Measurements from ENCODE around the gene SLC16A7.

Gene SLC16A7

GRCh38 chr12:59672273-59672672 lies 76.4 kb downstream of the SLC16A7 start:
- no peak for DNase-seq

GRCh38 chr12:59675461-59675860 lies 79.6 kb downstream of the SLC16A7 start:
- DNase-seq, result no peak

- DNase-seq, result no peak
Measured at GRCh38 chr12:59677857-59678256, 82.0 kb downstream of the SLC16A7 start.

- no peak for DNase-seq
Measured at GRCh38 chr12:59678759-59679411, 83.1 kb downstream of the SLC16A7 start.

GRCh38 chr12:59689776-59690175 lies 93.9 kb downstream of the SLC16A7 start:
- DNase-seq, result no peak

- DNase-seq, result no peak
Measured at GRCh38 chr12:59695379-59695778, 99.5 kb downstream of the SLC16A7 start.

GRCh38 chr12:59698600-59698999 lies 102.8 kb downstream of the SLC16A7 start:
- DNase-seq, result no peak

GRCh38 chr12:59699421-59700152 lies 103.8 kb downstream of the SLC16A7 start:
- no peak for DNase-seq

- DNase-seq, result no peak
Measured at GRCh38 chr12:59700153-59700450, 104.3 kb downstream of the SLC16A7 start.

GRCh38 chr12:59708064-59708463 lies 112.2 kb downstream of the SLC16A7 start:
- DNase-seq, result no peak

GRCh38 chr12:59708484-59708883 lies 112.7 kb downstream of the SLC16A7 start:
- no peak for DNase-seq

- DNase-seq, result no peak
Measured at GRCh38 chr12:59710004-59710628, 114.3 kb downstream of the SLC16A7 start.

- DNase-seq, result no peak
Measured at GRCh38 chr12:59710964-59711363, 115.1 kb downstream of the SLC16A7 start.

- no peak for DNase-seq
Measured at GRCh38 chr12:59715434-59715833, 119.6 kb downstream of the SLC16A7 start.

- no peak for DNase-seq
Measured at GRCh38 chr12:59716043-59716442, 120.2 kb downstream of the SLC16A7 start.

- DNase-seq, result no peak
Measured at GRCh38 chr12:59717436-59717835, 121.6 kb downstream of the SLC16A7 start.

GRCh38 chr12:59719701-59720100 lies 123.9 kb downstream of the SLC16A7 start:
- DNase-seq, result no peak

- DNase-seq, result no peak
Measured at GRCh38 chr12:59723520-59723919, 127.7 kb downstream of the SLC16A7 start.

GRCh38 chr12:59724011-59724695 lies 128.3 kb downstream of the SLC16A7 start:
- no peak for DNase-seq

- DNase-seq, result no peak
Measured at GRCh38 chr12:59733200-59733599, 137.4 kb downstream of the SLC16A7 start.

GRCh38 chr12:59734371-59734770 lies 138.5 kb downstream of the SLC16A7 start:
- no peak for DNase-seq

GRCh38 chr12:59735231-59735630 lies 139.4 kb downstream of the SLC16A7 start:
- no peak for DNase-seq

GRCh38 chr12:59736359-59736758 lies 140.5 kb downstream of the SLC16A7 start:
- no peak for DNase-seq

- DNase-seq, result no peak
Measured at GRCh38 chr12:59736786-59737185, 141.0 kb downstream of the SLC16A7 start.

Measured in NCI-H2107 (cell line).